Right renal pelvis (tissue), 4 donors: ENCODE results near the gene LILRA5. TPM values are rescaled to one million over a fixed set of nuclear protein-coding genes. Genes with fewer than 3 reads are reported as not detected.
"Not testable (repeated sequence)": the region's sequence is repeated elsewhere in the genome, so short reads cannot be mapped to it uniquely, and the experiment has no call there.

Experiments used
- DNase-seq, 4 donors: peaks; one replicate each; pipeline ENCODE4 v3.0.0-alpha.2; 2013; ENCODE audit warnings: low read depth in 4 of 4, low spot score in 3 of 4, missing footprints in 1 of 4
- polyA plus RNA-seq, 4 donors: library from polyadenylated mRNA; unstranded; fragments of 120-200 nt; gene quantifications; one replicate each; pipeline ENCODE4 v1.2.1, GENCODE V29; 2013; ENCODE audit not compliant: insufficient read length in 4 of 4

Gene LILRA5
- polyA plus RNA-seq, 4 donors: 0.17 to 1.2 (median 0.34) TPM

DNA sequence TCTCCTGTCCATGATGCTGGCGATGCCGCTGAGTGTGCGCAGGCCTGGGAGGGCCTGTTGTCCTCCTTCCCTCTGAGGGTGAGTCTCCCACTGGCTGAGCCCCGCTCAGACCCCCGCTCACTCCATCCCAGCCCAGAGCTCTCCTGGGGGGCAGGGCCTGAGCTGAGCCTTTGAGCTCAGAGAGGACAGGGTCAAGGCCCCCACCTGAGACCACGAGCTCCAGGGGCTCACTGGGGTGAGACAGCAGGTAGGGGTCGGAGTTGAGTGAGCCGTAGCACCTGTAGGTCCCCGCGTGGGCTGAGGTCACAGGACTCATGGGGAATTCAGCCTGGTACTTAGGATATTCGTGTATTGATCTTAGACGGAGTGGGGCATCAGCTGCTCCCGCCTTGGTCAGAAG is 34.9 kb downstream of the LILRA5 start:
- DNase-seq: not testable (repeated sequence)

- DNase-seq: not testable (repeated sequence)
Measured at GRCh38 chr19:54277111-54277615, 35.8 kb downstream of the LILRA5 start.

DNA sequence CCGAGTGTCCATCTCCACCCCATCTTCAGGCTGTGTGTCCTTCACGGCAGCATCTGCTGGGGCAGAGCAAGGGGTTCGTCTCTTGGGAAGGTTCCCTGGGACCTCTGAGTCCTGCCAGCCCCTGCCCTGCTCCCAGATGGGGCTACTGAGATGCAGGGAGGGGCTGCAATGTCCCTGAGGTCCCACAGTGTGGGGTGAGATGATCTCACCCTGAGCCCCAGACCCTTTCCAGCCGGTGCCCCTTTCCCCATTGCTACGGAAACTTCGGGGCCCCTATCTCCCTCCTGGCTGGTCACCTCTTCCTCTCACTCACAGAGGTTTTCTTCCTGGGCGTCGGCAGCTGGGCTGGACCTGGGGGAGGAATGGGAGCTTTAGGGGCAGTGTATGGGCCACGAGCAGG is 37.0 kb downstream of the LILRA5 start:
- no peak for DNase-seq

DNA sequence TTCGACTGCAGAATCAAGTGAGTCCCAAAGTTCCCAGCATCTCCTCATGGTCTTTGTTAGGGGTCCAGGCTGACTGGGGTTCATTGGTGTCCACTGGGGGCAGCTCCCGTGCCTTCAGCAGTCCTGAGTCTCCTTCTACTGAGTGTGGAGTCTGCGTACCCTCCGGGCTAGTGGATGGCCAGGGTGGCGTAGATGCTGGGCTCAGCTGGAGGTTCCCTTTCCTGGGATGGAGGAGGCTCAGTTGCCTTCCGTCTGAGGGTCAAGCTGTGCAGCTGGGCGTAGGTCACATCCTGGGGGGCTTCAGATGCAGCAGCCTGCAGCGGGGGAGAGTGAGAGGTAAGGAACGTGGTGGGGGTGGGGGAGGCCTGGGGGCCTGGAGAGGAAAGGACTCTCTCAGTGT is 38.5 kb downstream of the LILRA5 start:
- not testable (repeated sequence) for DNase-seq

DNA sequence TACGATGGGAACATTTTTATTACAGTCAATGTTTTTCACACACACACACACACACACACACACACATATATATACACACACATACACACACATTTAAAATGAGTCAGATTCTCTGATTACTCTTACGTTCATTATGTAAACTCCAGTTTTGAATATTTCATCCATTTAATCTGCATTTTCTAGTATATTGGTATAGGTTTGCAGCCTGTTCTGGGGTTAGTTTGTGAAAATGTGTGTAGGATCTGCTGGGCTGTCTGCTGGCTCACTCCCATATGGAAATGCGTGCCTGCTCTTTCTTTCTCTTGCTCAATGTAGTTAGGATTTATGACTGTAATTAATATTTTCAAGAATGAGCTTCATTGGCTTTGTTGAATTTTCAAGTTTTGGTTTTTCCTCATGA is 39.1 kb downstream of the LILRA5 start:
- no peak for DNase-seq

GRCh38 chr19:54272181-54272580 is 40.8 kb downstream of the LILRA5 start:
- not testable (repeated sequence) for DNase-seq

DNA sequence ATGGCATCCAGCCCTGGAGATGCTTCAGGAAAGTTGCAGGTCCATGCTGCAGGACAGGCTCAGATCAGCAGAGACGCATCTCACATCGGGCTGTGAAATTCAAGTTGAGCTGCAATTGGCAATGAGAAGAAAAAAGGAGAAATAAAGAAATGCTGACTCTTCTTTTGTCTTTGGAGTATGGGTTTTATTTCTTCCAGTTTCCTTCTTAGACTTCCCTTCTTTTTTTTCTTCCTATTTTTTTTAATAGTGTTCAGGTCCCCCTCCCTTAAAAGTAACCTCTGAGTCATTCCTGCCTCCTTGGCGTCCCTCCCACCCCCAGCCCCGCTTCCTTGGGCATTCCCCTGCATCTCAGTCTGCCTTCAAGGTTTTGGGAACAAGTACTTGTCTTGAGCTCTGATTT is 41.4 kb downstream of the LILRA5 start:
- not testable (repeated sequence) for DNase-seq

- no peak for DNase-seq
Measured at GRCh38 chr19:54271106-54271505, 41.9 kb downstream of the LILRA5 start.

DNA sequence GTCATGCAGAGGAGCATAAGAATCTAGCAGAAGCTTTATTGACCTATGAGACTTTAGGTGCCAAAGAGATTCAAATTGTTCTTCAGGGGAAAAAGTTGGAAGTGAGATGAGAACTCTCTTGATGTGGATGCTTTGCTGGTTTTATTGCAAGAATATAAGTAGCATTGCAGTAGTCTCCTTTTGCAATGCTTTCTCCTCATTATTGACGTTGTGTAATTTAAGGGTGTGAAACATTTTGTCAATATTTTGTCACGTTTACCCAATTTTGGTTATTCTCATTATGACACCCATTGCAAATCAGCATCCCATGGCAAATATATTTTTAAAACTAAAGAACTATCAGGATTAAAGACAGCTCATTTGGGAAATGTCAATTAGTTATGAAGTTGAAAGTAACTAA is 44.0 kb downstream of the LILRA5 start:
- no peak for DNase-seq

DNA sequence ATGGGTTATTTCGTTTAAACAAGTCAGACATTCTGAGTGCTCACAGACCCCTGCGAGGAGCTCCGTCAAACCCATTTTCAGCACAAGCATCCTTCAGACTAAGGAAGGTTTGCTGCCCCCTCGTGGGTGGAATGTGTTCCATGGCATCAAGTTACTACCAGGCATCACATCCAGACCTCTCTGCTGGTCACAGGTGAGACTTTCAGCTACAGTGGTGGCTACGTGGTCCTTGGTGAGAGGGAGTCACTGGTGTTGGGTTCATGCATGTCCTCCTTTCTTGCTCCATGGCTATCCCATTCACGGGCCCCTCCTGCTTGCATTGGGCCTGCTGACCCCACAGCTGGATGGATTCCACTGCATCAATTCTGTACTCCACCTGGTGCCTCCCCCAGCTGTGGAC is 46.8 kb downstream of the LILRA5 start:
- DNase-seq: peak; percentile 58 to 83 (median 72)

DNA sequence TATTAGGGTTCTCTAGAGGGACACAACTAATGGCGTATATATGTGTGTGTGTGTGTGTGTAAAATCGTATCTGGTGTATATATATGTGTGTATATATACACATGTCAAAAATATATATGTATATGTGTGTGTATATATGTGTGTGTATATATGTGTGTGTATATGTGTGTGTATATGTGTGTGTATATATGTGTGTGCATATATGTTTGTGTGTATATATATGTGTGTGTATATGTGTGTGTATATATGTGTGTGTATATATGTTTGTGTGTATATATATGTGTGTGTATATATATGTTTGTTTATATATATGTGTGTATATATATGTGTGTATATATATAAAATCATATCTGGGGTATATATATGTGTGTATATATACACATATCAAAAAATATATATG is 50.5 kb downstream of the LILRA5 start:
- no peak for DNase-seq

GRCh38 chr19:54262066-54262465 is 50.9 kb downstream of the LILRA5 start:
- DNase-seq: no peak

DNA sequence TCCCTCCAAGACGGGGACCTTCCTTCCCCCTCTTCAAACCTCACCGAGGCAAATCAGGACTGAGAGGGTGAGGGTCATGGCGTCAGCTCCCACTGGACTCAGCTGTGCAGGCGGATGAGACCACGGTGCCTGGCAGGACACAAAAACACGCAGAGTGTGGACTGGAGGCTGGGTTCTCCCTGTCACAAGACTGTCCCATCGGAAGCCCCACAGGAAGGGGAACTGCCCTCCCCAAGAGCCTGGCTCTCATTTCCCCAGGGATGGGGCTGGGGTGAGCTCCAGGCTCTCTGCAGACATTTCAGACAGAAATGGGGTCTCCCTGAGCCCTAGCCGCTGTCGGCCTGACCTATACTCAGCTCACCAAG is 55.9 kb downstream of the LILRA5 start, which contains the start of gene LILRB5:
Gene LILRB5 (minus strand): TSS at position 158 of the 365 bp plus-strand sequence. CDS start 80 bp downstream, at position 78.
- DNase-seq: no peak

Other genes with a start within 250 kb of the LILRA5 start
- under 1 TPM in 2 of 4 donors, not detected in 2; 0.17 to 0.18 TPM for gene VSTM1, start 249.3 kb downstream of the LILRA5 start, polyA plus RNA-seq
- gene TARM1, start 231.8 kb downstream of the LILRA5 start, polyA plus RNA-seq: not detected
- under 1 TPM; 0.15 to 0.33 (median 0.21) TPM for gene OSCAR, start 212.4 kb downstream of the LILRA5 start, polyA plus RNA-seq
- 100 to 1,000 TPM; 103 to 139 (median 114) TPM for gene NDUFA3, start 210.3 kb downstream of the LILRA5 start, polyA plus RNA-seq
- gene TFPT, start 197.5 kb downstream of the LILRA5 start, polyA plus RNA-seq: 10 to 100 TPM; 14.3 to 22.6 (median 14.4) TPM
- 10 to 100 TPM; 64.7 to 81.6 (median 67.2) TPM for gene PRPF31, start 197.4 kb downstream of the LILRA5 start, polyA plus RNA-seq
- 10 to 100 TPM; 61.5 to 76.2 (median 64.8) TPM for gene CNOT3, start 175.4 kb downstream of the LILRA5 start, polyA plus RNA-seq
- 1 to 10 TPM; 7.9 to 9.6 (median 8.4) TPM for gene LENG1, start 153.4 kb downstream of the LILRA5 start, polyA plus RNA-seq
- gene TMC4, start 140.0 kb downstream of the LILRA5 start, polyA plus RNA-seq: 10 to 100 TPM; 26.9 to 35.6 (median 33.7) TPM
- gene MBOAT7, start 123.6 kb downstream of the LILRA5 start, polyA plus RNA-seq: 10 to 100 TPM; 65.8 to 86.6 (median 70.3) TPM
- gene TSEN34, start 121.9 kb downstream of the LILRA5 start, polyA plus RNA-seq: 10 to 100 TPM; 52.4 to 68.5 (median 54.5) TPM
- gene RPS9, start 112.3 kb downstream of the LILRA5 start, polyA plus RNA-seq: 1,000 to 10,000 TPM; 1,225 to 2,135 (median 1,430) TPM
- 1 to 10 TPM in 2 of 4 donors, under 1 TPM in 2; 0.83 to 1.7 (median 1.1) TPM for gene LILRB3, start 90.2 kb downstream of the LILRA5 start, polyA plus RNA-seq
- under 1 TPM; 0.25 to 0.83 (median 0.65) TPM for gene LILRA6, start 70.4 kb downstream of the LILRA5 start, polyA plus RNA-seq
- 1 to 10 TPM; 1.9 to 2.6 (median 2.1) TPM for gene LILRB5, start 55.9 kb downstream of the LILRA5 start, polyA plus RNA-seq
- gene LILRB2, start 32.1 kb downstream of the LILRA5 start, polyA plus RNA-seq: 1 to 10 TPM in 2 of 4 donors, under 1 TPM in 2; 0.87 to 1.5 (median 1.0) TPM
- gene LILRA4, start 26.0 kb upstream of the LILRA5 start, polyA plus RNA-seq: under 1 TPM in 3 of 4 donors, not detected in 1; 0.04 to 0.20 (median 0.12) TPM
- 1 to 10 TPM; 3.3 to 5.6 (median 4.7) TPM for gene LAIR1, start 51.8 kb upstream of the LILRA5 start, polyA plus RNA-seq
- gene TTYH1, start 102.3 kb upstream of the LILRA5 start, polyA plus RNA-seq: 10 to 100 TPM in 1 of 4 donors, 1 to 10 TPM in 3; 6.7 to 14.1 (median 8.1) TPM
- gene LENG8, start 136.0 kb upstream of the LILRA5 start, polyA plus RNA-seq: 100 to 1,000 TPM; 126 to 169 (median 150) TPM
- gene LENG9, start 150.6 kb upstream of the LILRA5 start, polyA plus RNA-seq: 1 to 10 TPM; 1.4 to 2.9 (median 1.8) TPM
- gene CDC42EP5, start 160.1 kb upstream of the LILRA5 start, polyA plus RNA-seq: 10 to 100 TPM; 25.1 to 49.9 (median 30.2) TPM
- gene LAIR2, start 189.7 kb upstream of the LILRA5 start, polyA plus RNA-seq: under 1 TPM in 2 of 4 donors, not detected in 2; 0.21 to 0.49 TPM